ENCODE data around the gene SPRN.

Gene SPRN

GRCh38 chr10:133411523-133412380 lies 12.7 kb downstream of the SPRN start:
- no peak for DNase-seq

DNA sequence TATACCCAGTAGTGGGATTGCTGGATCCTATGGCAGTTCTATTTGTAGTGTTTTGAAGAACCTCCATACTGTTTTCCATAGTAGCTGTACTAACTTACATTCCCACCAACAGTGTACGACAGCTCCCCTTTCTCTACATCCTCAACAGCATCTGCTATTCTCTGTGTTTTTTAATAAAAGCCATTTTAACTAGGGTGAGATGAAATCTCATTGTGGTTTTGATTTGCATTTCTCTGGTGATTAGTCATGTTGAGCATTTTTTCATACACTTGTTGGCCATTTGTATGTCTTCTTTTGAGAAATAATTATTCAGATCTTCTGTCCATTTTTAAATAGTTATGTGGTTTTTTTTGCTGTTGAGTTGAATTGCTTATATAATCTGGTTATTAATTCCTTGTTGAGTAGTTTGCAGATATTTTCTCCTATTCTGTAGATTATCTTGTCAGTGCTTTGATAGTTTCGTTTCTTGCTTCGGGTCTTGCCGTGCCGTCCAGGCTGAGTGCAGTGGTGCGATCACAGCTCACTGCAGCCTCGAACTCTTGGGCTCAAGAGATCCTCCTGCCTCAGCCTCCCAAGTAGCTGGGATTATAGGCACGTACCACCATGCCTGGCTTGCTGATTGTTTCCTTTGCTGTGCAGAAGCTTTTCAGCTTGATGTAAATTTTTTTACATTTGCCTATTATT lies 18.4 kb downstream of the SPRN start:
- no peak for DNase-seq

GRCh38 chr10:133405272-133405671 lies 19.2 kb downstream of the SPRN start:
- DNase-seq, result no peak

GRCh38 chr10:133403784-133404183 lies 20.6 kb downstream of the SPRN start:
- no peak for DNase-seq

DNA sequence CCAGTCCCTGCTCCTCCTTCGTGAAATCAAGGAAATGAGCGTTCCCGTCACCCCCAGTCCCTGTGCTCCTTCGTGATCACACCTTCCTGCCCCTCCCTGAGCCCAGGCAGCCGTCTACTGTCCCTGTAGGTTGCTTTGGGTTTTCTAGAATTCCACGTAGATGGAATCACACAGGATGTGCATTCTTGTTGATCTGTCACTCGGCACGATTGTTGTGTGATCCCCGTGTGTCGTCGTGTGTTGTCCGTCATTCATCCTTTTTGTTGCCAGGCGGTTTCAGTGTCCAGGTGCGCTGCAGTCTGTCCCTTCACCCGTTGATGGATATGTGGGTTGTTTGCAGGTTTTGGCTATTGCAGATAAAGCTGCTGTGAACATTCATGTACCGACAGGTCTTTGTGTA lies 21.1 kb downstream of the SPRN start:
- DNase-seq, result no peak

- no peak for DNase-seq
These were observed 22.3 kb downstream of the SPRN start for GRCh38 chr10:133401981-133402725.

- no peak for DNase-seq
These were observed 22.9 kb downstream of the SPRN start for GRCh38 chr10:133401500-133401899.

DNA sequence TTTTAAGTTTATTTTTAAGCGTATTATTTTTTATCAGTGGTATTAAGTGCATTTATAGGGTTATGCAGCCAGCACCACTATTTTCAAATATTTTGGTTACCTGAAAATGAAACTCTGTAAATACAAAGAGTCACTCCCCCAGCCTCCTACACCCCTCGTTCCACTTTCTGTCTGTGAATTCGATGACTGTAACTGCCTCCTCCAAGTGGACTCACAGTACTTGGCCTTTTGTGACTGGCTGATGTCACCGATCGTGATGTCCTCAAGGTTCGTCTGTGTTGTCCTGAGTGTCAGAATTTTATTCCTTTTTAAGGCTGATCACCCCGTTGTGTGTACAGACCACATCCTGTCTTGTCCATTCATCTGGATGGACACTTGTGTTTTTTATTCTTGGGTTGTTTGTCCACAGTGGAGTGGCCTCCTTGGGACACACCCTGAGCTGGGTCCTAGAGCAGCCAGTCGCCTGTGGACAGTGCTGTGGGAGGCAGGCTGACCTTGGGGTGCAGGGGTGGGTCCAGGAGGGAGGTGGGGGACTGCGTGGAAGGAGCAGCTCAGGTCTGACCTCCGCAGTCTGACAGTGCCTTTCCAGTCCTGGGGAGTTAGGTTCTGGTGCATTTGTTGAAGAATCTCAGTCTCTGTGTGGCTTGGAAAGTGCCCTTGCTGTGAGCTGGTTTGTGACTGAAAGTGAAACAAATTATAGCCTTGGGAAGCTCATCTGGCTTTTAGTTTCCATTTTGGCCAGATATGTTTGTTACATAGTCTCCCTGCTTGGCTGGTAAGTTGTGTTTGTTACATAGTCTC lies 23.6 kb downstream of the SPRN start:
- DNase-seq, result no peak

GRCh38 chr10:133399123-133399601 lies 25.3 kb downstream of the SPRN start:
- DNase-seq, result no peak

GRCh38 chr10:133397938-133398337 lies 26.5 kb downstream of the SPRN start:
- DNase-seq, result no peak

GRCh38 chr10:133396035-133396624 lies 28.3 kb downstream of the SPRN start:
- DNase-seq, result no peak

DNA sequence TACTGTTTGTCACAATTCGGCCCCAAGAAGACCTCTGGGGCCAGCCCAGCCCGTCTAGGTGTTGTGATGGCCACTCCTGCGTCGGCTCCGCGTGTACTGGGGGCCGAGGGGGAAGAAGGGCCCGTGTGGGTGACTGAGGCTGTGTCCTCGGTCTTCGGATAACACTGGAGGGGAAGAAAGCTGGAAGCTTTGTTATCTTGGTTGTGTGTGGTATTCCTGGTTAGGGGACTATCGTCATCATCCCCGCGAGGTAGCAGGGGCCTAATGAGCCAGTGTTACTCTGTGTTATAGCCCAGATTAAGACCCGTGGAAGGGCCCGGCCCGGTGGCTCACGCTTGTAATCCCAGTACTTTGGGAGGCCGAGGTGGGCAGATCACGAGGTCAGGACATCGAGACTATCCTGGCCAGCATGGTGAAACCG lies 29.6 kb downstream of the SPRN start:
- DNase-seq, result no peak

GRCh38 chr10:133394064-133394663 lies 30.3 kb downstream of the SPRN start, which contains the start of gene MTG1:
MTG1 (plus strand) TSS chr10:133394157; CDS start chr10:133394221, 64 bp downstream.
- DNase-seq, result peak; percentile 23 to 96 (median 87)

DNA sequence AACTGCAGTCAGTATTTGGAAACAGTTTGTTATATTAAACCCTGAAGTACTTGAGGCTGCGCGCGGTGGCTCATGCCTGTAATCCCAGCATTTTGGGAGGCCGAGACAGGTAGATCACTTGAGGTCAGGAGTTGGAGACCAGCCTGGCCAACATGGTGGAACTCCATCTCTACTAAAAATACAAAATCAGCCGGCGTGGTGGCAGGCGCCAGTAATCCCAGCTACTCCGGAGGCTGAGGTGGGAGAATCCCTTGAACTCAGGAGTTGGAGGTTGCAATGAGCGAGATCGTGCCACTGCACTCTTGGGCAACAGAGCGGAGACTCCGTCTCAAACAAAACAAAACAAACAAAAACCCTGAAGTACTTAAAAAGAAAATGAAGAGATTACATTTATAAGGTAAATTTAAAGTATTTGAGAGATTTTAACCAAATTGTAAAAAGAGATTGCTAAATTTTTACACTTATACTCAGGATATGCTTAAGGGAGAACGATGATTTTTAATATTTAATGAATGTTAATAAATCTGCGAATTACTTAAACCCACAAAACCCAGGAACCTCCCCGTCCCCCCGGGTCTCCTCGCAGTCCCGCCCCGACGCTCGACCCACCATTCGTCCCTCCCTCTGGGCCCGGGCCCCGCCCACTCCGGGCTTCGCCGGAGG lies 30.9 kb downstream of the SPRN start:
- DNase-seq, result no peak

GRCh38 chr10:133391761-133392518 lies 32.5 kb downstream of the SPRN start:
- no peak for DNase-seq

GRCh38 chr10:133391249-133391635 lies 33.2 kb downstream of the SPRN start:
- no peak for DNase-seq

DNA sequence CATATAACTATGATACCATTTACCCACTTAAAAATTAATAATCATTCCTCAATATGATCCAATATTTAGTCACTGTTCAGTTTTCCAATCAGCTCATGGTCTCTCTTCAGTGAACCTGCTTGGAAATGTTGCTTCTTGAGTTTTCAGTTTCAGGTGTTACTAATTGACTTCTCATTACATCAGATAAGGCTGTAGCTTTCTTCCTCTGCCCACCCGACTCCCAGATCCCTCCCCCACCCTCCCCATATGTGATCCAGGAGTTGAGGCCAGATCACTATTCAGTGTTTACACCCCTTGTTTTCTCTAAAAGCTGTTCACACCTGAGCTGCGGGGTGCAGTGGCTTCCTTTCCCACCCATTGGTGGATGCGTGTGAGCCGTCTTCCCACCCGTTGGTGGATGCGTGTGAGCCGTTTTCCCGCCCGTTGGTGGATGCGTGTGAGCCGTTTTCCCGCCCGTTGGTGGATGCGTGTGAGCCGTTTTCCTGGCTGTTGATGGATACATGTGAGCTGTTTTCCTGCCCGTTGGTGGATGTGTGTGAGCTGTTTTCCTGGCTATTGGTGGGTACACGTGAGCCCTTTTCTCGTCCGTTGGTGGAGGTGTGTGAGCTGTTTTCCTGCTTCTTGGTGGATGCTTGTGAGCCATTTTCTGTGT lies 33.7 kb downstream of the SPRN start:
- DNase-seq, result no peak
